Renal cortex interstitium (tissue), 11 donors: Measurements from ENCODE around the gene GOLGA1. TPM values are rescaled to one million over a fixed set of nuclear protein-coding genes. Genes with fewer than 3 reads are reported as not detected.
A peak's percentile ranks its signal among the peaks of the same experiment; 100 is the strongest.
"Not testable (repeated sequence)": the region's sequence is repeated elsewhere in the genome, so short reads cannot be mapped to it uniquely, and the experiment has no call there.

ENCODE experiments used
- DNase-seq, 11 donors: peaks; one replicate each; pipeline ENCODE4 v3.0.0-alpha.2; 2013; ENCODE audit warnings: low read depth in 9 of 11, low spot score in 4 of 11; ENCODE audit errors: extremely low read depth in 1 of 11
- polyA plus RNA-seq, 3 donors: library from polyadenylated mRNA; unstranded; fragments of 120-200 nt; gene quantifications; one replicate each; pipeline ENCODE4 v1.2.1, GENCODE V29; 2013; ENCODE audit not compliant: insufficient read length in 3 of 3

GOLGA1 gene
- polyA plus RNA-seq, 3 donors = 13.6 to 21.9 (median 14.4) TPM

DNA sequence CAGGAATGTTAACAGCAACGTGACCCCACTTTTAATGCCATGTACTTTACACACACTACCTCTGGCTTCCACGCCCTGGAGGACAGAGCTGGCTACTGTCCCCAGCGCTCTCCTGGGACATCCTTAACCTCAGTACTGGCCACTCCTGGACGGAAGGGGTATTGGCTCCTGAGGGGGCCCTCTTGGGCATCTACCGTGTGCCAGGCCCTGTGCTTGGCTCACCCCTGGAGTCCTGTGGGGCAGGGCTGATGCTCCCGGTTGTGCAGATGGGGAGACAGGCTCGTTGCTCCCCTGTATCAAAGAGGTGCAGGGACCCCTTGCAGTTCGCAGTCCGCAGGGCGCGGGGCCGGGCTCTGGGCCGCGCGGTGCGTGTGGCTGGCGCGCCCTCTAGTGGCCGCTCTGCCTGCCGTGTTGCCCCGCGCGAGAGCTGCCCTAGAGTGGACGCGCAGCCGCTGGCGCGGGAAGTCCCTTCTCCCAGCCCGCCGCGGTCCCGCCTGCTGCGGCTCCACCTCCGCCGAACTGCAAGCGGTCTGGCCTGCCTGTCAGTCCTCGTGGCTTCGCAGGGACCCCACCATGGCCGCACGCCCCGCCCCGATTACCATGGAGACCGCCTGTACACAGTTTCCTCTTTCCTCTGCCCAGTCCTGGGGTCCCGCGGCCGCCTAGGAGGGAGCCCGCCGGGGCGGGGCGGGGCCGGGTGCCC, 87.9 kb downstream of the GOLGA1 start, which contains the start of gene WDR38:
WDR38 (plus strand) TSS at position 632 of the 703 bp plus-strand sequence. CDS start 72 bp downstream, outside the sequence.
- DNase-seq = peak in 3 of 11 donors; percentile 48 to 59 (median 55)

- DNase-seq = no peak
These were observed 88.6 kb downstream of the GOLGA1 start for GRCh38 chr9:124852121-124852828.

GRCh38 chr9:124849801-124850200, 91.1 kb downstream of the GOLGA1 start:
- peak in 1 of 11 donors; percentile 62 for DNase-seq

DNA sequence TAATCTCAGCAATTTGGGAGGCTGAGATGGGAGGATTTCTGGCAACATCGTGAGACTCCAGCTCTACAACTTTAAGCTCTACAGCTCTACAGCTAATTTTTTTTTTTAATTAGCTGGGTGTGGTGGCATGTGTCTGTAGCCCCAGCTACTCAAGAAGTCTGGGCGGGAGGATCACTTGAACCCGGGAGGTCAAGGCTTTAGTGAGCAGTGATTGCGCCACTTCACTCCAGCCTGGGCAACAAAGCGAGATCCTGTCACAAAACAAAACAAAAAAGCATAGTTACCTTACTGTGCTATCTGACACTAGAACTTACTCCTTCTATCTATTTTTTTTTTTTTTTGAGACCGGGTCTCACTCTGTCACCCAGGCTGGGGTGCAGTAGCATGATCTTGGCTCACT, 93.9 kb downstream of the GOLGA1 start:
- no peak for DNase-seq

DNA sequence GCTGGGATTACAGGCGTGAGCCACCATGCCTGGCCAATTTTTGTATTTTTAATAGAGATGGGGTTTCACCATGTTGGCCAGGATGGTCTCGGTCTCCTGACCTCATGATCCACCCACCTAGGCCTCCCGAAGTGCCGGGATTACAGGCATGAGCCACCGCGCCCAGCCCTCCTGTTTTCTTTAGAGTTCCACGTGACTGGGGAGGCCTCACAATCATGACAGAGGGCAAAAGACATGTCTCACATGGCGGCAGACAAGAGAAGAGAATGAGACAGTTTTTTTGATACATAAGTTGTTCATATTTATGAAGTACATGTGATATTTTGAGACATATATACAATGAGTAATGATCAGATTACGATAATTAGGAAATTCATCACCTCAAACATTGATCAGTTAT, 94.4 kb downstream of the GOLGA1 start:
- DNase-seq = not testable (repeated sequence)

DNA sequence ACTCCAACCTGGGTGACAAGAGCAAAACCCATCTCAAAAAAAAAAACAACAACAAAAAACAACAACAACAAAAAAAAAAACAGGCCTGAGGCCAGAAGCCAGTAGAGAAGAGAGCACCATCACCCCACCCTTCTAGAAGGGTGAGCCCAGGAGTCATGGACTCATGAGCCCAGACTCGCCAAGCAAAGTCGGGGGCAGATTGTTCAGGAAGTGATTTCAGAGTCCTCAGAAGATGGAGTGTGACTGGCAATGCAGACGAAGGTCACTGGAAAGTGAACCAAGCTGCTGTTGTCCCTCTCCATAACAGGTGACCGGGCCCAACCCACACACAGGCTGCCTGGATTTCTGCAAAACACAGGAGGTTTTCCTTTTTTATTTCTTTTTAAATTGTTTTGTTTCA, 96.6 kb downstream of the GOLGA1 start:
- DNase-seq = no peak

DNA sequence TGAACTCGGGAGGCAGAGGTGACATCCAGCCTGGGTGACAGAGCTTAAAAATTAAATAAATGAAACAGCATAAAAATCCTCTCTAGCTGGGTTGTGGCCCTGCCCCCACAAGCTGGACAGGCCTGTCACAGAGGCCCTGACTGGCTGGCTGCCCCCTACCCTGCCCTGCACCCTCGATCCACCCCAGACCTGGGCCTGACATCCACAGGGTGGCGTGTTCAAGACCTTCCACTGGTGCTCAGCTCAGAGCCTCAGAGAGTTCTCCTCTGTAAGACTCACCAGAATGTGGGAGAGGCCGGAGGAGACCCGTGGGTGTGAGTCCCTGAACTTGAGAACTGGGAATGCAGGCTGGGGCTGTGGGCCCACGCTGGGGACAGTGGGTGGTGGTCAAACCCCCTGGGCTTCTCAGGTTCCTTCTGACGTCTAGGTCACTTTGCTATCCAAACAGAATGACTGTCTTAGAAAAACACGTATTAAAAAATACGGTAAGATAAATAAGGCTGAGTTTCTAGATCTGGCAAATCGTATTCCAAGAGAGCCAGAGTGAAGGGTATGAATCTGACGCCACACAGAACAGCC, 97.3 kb downstream of the GOLGA1 start:
- DNase-seq = no peak

DNA sequence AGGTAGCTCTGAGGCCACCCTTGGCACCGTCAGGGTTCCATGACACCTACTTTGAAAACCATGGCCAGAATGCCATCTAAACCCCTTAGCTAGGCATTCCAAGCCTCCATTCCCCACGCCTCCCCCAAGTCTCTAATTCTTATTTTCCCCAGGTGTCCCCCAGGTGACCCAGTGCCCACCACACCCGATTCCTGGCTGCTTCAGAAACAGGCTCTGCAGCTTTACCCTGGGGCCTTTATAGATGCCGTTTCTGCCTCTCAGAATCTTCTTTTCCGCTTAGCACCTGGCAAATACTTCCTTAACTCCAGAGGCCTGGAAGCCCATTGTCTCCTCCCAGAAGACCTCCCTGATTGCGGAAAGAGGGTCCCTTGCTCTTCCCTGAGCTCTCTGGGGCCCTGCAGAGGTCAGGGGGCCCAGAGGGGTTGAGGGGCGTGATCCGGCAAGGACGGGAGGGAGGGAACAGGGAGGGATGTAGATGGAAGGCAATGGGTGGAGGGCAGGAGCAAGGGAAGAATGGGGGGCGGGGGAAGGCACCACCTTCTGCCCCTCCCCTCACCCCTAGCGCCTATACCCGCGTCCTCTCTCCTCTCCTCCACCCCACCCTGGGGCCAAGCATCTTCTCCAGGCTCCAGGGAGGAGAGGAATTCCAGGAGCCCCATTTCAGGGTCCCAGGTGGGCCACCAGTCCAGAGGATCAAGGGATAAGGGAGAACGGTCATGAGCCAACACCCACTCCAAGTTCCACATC, 99.6 kb downstream of the GOLGA1 start:
- no peak for DNase-seq

- no peak for DNase-seq
These were observed 100.5 kb downstream of the GOLGA1 start for GRCh38 chr9:124840300-124840833.

GRCh38 chr9:124839612-124840299, 101.1 kb downstream of the GOLGA1 start:
- no peak for DNase-seq

GRCh38 chr9:124838567-124839275, 102.2 kb downstream of the GOLGA1 start:
- DNase-seq = not testable (repeated sequence)

- not testable (repeated sequence) for DNase-seq
These were observed 102.8 kb downstream of the GOLGA1 start for GRCh38 chr9:124838132-124838531.

GRCh38 chr9:124835026-124835557, 105.8 kb downstream of the GOLGA1 start:
- DNase-seq = peak in 6 of 11 donors; percentile 39 to 74 (median 53)

DNA sequence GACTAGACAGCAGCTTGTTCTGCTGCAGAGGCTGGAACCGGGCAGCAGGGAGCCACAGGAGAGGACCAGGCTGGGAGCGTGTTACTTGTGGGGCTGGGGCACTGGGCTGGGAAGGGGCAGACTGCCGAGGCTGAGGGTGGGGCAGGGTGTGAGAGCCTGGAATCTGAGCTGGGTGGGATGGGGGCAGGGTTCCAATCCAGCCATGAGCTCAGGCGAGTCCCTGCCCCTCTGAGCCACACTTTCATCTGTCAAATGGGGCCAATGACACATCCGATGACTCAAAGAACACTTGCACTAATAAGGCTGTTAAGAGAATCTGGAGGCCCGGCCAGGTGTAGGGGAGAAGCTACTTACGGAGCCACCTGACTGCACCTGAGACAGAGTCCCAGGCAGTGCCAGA, 106.3 kb downstream of the GOLGA1 start:
- DNase-seq = no peak

DNA sequence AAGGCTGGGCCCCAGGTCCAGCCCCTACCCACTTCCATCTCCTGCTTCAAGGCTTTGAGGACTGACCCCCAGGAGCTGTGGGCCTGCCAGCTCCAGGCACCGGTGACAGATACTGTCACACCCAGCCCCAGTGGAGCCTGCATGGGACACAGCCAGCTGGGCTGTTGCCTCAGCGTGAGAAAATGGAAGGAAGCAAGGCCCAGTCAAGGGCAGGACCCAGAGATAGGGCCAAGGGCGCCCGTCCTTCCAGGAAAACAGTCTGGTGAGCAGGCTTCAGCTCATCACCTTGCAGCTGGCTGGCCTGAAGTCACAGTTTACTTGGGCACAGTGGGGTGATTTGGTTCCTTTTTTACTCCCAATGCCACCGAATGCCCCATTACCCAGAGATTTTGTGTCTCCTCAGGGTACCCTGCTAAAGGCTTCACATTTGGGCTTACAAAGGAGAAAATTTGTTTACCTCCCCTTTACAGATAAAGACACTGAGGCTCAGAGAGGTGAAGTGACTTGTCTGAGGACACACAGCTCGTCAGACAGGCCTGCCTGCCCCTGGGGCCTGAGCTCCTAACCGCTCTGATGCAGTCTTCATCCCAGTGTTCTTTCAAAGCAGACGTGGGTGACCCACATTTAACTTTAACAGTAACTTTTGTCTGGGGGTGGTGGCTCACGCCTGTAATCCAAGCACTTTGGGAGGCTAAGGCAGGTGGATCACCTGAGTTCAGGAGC, 109.1 kb downstream of the GOLGA1 start:
- no peak for DNase-seq

GRCh38 chr9:124830593-124830992, 110.3 kb downstream of the GOLGA1 start:
- no peak for DNase-seq

GRCh38 chr9:124829334-124829669, 111.6 kb downstream of the GOLGA1 start:
- no peak for DNase-seq
